HCT116 (cell line): Measurements from ENCODE around the gene TMEM164.

Experiments
- CTCF ChIP-seq, 3 experiments: fragments of 200-600 bp in 1 of 3; sonication (generic) in 1 of 3; IDR thresholded peaks in 2 of 3; conservative IDR thresholded peaks in 1 of 3; 2 replicates each; pipeline ENCODE4 v1.5.1; 2012 to 2017; ENCODE audit warnings: low read depth in 2 of 3, low read length in 2 of 3, antibody characterized with exemption in 1 of 3, borderline replicate concordance in 1 of 3, control low read depth in 1 of 3, mild to moderate bottlenecking in 1 of 3, mixed read lengths in 1 of 3, mixed run types in 1 of 3, moderate library complexity in 1 of 3; ENCODE audit not compliant: insufficient read depth in 1 of 3
- EGR1 ChIP-seq: IDR thresholded peaks from 2 replicates; pipeline ENCODE4 v1.6.1; 2012; ENCODE audit warnings: low read depth
- ELF1 ChIP-seq: IDR thresholded peaks from 2 replicates; pipeline ENCODE4 v1.6.1; 2012; ENCODE audit warnings: low read depth, borderline replicate concordance
- EZH2 ChIP-seq: fragments of 200-600 bp; sonication (generic); IDR thresholded peaks from 2 replicates; pipeline ENCODE4 v1.6.1; 2017; ENCODE audit warnings: antibody characterized with exemption, mixed run types
- EZH2phosphoT487 ChIP-seq: fragments of 200-600 bp; IDR thresholded peaks from 2 replicates; pipeline ENCODE4 v1.6.1; 2018; ENCODE audit warnings: antibody characterized with exemption, borderline replicate concordance
- MAX ChIP-seq: IDR thresholded peaks from 2 replicates; pipeline ENCODE4 v1.6.1; 2012
- POLR2A ChIP-seq: IDR thresholded peaks from 2 replicates; pipeline ENCODE4 v1.7.0; 2011; ENCODE audit warnings: borderline replicate concordance; ENCODE audit not compliant: insufficient read depth, insufficient read length; ENCODE audit errors: extremely low read depth
- POLR2AphosphoS5 ChIP-seq: IDR thresholded peaks from 2 replicates; pipeline ENCODE4 v1.6.1; 2011; ENCODE audit warnings: mild to moderate bottlenecking, low read depth, low read length, moderate library complexity
- SP1 ChIP-seq: IDR thresholded peaks from 2 replicates; pipeline ENCODE4 v1.6.1; 2012; ENCODE audit warnings: low read depth
- TCF7L2 ChIP-seq: IDR thresholded peaks from 2 replicates; pipeline ENCODE4 v1.7.0; 2011; ENCODE audit warnings: borderline replicate concordance, inconsistent platforms; ENCODE audit not compliant: insufficient read depth, insufficient read length; ENCODE audit errors: extremely low read depth
- YY1 ChIP-seq: IDR thresholded peaks from 2 replicates; pipeline ENCODE4 v1.6.1; 2011; ENCODE audit warnings: low read length, low read depth, moderate library complexity, mild to moderate bottlenecking; ENCODE audit not compliant: insufficient replicate concordance; ENCODE audit errors: extremely low read depth
- ZNF274 ChIP-seq: fragments of 200-500 bp; sonication (Bioruptor generic); IDR thresholded peaks from 2 replicates; pipeline ENCODE4 v1.6.1; 2014; ENCODE audit warnings: mild to moderate bottlenecking, low read depth, low read length, inconsistent platforms
- TF ChIP-seq, protein P1 (sequence below): IDR thresholded peaks from 2 replicates; pipeline ENCODE4 v1.6.1; 2012
- TF ChIP-seq, protein P2 (sequence below): IDR thresholded peaks from 2 replicates; pipeline ENCODE4 v1.6.1; 2012; ENCODE audit warnings: low read depth

GRCh38 chrX:110042496-110042895, 39.6 kb downstream of the TMEM164 start:
- TF ChIP-seq CTCF (IDR thresholded peaks at IDR 0.05 in 2 of 3, conservative IDR thresholded peaks at IDR 0.05 in 1 of 3; ENCODE audit: borderline replicate concordance in 1 of 3, insufficient read depth in 1 of 3, low read depth in 2 of 3, low read length in 2 of 3) = no peak
- TF ChIP-seq, protein P1, sequence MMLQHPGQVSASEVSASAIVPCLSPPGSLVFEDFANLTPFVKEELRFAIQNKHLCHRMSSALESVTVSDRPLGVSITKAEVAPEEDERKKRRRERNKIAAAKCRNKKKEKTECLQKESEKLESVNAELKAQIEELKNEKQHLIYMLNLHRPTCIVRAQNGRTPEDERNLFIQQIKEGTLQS = no peak
- TF ChIP-seq, protein P2, sequence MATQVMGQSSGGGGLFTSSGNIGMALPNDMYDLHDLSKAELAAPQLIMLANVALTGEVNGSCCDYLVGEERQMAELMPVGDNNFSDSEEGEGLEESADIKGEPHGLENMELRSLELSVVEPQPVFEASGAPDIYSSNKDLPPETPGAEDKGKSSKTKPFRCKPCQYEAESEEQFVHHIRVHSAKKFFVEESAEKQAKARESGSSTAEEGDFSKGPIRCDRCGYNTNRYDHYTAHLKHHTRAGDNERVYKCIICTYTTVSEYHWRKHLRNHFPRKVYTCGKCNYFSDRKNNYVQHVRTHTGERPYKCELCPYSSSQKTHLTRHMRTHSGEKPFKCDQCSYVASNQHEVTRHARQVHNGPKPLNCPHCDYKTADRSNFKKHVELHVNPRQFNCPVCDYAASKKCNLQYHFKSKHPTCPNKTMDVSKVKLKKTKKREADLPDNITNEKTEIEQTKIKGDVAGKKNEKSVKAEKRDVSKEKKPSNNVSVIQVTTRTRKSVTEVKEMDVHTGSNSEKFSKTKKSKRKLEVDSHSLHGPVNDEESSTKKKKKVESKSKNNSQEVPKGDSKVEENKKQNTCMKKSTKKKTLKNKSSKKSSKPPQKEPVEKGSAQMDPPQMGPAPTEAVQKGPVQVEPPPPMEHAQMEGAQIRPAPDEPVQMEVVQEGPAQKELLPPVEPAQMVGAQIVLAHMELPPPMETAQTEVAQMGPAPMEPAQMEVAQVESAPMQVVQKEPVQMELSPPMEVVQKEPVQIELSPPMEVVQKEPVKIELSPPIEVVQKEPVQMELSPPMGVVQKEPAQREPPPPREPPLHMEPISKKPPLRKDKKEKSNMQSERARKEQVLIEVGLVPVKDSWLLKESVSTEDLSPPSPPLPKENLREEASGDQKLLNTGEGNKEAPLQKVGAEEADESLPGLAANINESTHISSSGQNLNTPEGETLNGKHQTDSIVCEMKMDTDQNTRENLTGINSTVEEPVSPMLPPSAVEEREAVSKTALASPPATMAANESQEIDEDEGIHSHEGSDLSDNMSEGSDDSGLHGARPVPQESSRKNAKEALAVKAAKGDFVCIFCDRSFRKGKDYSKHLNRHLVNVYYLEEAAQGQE = no peak
- no peak for TF ChIP-seq SP1
- no peak for TF ChIP-seq POLR2AphosphoS5
- no peak for TF ChIP-seq TCF7L2
- TF ChIP-seq POLR2A = no peak
- no peak for TF ChIP-seq ELF1
- no peak for TF ChIP-seq EZH2phosphoT487
- no peak for TF ChIP-seq EZH2
- TF ChIP-seq EGR1 = no peak
- no peak for TF ChIP-seq MAX
- no peak for TF ChIP-seq ZNF274
- TF ChIP-seq YY1 = no peak
